Upper lobe of left lung (tissue), 6 donors: ENCODE results near the gene TRAPPC11. TPM values are rescaled to one million over a fixed set of nuclear protein-coding genes. Genes with fewer than 3 reads are reported as not detected.

Experiments used
- ATAC-seq, 2 donors: fragments of 200-7000 bp; cut with Tn5 transposase; one replicate each; pipeline ENCODE4 v1.9.1; 2022; ENCODE audit warnings: mild to moderate bottlenecking in 2 of 2, moderate library complexity in 2 of 2; ENCODE audit not compliant: low FRiP score in 2 of 2
- DNase-seq, 2 donors: peaks; one replicate each; pipeline ENCODE4 v3.0.0-alpha.2; 2019 to 2020
- H3K27ac ChIP-seq, 4 donors: fragments of 200-600 bp; sonication (generic); one replicate each; pipeline ENCODE4 v1.5.1; 2016 to 2019
- H3K27me3 ChIP-seq, 4 donors: fragments of 200-600 bp; sonication (generic); one replicate each; pipeline ENCODE4 v1.5.1; 2017 to 2019
- H3K36me3 ChIP-seq, 4 donors: fragments of 200-600 bp; sonication (generic); one replicate each; pipeline ENCODE4 v1.5.1; 2016 to 2019
- H3K4me1 ChIP-seq, 4 donors: fragments of 200-600 bp; sonication (generic); one replicate each; pipeline ENCODE4 v1.5.1; 2018 to 2019
- H3K4me3 ChIP-seq, 4 donors: fragments of 200-600 bp; sonication (generic); one replicate each; pipeline ENCODE4 v1.5.1; 2017 to 2019; ENCODE audit warnings: mild to moderate bottlenecking in 2 of 4, moderate library complexity in 1 of 4
- H3K9me3 ChIP-seq, 4 donors: fragments of 200-600 bp; sonication (generic); one replicate each; pipeline ENCODE4 v1.5.1; 2018 to 2019
- CTCF ChIP-seq, 6 experiments: fragments of 450-650 bp in 4 of 6; fragments of 200-600 bp in 2 of 6; sonication (generic) in 2 of 6; IDR thresholded peaks; one replicate each; pipeline ENCODE4 v1.5.1; 2016 to 2019; ENCODE audit warnings: antibody characterized with exemption in 6 of 6
- EP300 ChIP-seq, 4 donors: sonication (generic); formaldehyde crosslinking; IDR thresholded peaks; one replicate each; pipeline ENCODE4 v1.5.1; 2017; ENCODE audit warnings: antibody characterized with exemption in 4 of 4, control low read depth in 2 of 4
- POLR2A ChIP-seq, 4 donors: fragments of 450-650 bp; IDR thresholded peaks; one replicate each; pipeline ENCODE4 v1.5.1; 2016 to 2017; ENCODE audit warnings: antibody characterized with exemption in 4 of 4, mild to moderate bottlenecking in 2 of 4
- POLR2AphosphoS5 ChIP-seq, 2 donors: sonication (generic); formaldehyde crosslinking; IDR thresholded peaks; one replicate each; pipeline ENCODE4 v1.5.1; 2017; ENCODE audit warnings: antibody characterized with exemption in 2 of 2
- WGBS, 2 donors: methylation state at CpG; one replicate each; pipeline ENCODE4 v1.1.5; 2017 to 2018; 5-methylcytosine and 5-hydroxymethylcytosine counted together
- total RNA-seq, 6 donors: library from RNA; depleted of rRNA in 4 of 6; stranded (reverse); fragments of >200 nt in 4 of 6; gene quantifications; one replicate each; pipeline versions ENCODE4 v1.1.0 to v1.2.1, GENCODE V29; 2016 to 2021
- donor health status: DM: no; HTN: no; CAD: no; lungs with moderate emphysema.
- donor health status: DM: no; HTN: yes; CAD: no; lungs with severe emphysema.

Gene TRAPPC11
- total RNA-seq, result 10 to 100 TPM; 33.0 to 73.3 (median 39.1) TPM

DNA sequence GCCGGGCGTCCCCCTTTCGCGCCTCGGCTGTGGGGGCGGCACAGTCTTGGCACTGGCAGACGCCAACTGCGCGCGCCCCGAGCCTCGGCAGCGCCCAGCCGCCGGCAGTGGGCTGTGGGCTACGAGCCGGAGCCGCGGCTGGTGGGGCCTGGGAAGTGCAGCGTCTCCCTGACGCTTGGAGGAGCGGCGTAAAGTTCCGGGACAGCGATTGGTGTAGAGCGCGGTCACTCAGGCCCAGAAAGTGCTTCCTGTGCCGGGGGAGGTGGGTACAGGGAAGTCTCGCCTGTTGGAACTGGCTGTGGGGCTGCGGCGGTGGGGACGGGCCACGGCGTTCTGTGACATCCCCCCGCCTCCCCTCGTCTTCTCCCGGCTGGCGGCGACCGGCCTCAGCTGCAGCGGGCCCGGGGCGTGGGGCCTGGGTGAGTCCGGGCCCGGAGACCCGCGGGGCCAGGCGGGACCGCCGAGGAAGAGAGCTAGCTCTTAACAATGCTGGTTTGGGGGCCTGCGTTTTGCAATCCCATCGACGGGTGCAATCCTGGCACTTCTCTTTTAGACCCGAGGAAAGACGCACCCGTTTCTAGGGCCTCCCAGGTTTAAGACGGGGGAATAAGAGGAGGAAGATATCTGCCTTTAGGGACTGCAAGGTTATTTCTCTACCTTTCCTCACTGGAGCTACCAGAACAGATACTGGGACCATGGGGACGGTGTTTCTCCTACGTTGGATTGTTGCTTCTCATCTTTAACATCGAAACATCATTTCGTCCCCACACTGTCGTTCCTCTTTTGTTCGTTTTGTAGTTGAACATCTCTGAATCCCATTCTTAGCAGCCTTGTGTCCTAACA lies at the start of gene TRAPPC11, which contains the start of gene RWDD4:
TRAPPC11 (plus strand) TSS at position 265 of the 843 bp plus-strand sequence. CDS start 4,575 bp downstream, outside the sequence.
RWDD4 (minus strand) TSS at position 157 of the 843 bp plus-strand sequence. CDS start 233 bp downstream, outside the sequence.
- H3K27ac ChIP-seq, result peak within 1 kb of the TSS; percentile 94 to 96 (median 94)
- WGBS, 2 donors, result 0% methylated on average over 33 to 39 of the region's 63 CpGs

DNA sequence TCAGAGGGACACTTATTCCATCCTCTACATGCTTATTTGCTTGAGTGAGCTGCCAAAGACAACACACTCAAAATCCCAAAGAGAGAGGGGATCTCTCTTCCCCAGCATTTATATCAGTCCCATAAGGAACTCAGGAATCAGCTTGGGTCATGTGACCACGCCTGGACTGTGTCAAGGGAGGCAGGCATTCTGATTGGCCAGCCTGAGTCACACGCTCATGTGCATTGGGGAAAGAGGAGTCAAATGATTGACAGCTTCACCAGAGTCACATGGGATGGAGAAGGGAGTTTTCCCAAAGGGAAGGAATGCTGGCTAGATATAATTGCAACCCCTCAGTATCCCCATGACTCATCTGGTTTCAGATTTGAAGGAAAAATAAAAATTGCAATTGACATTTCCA lies 49.1 kb upstream of the TRAPPC11 start:
- ATAC-seq (peak in 1 of 2 donors; percentile 34), DNase-seq (no peak)
- peaks cover 0 to 11% (median 0%) of the 10 kb centered on the region in 4 donors for H3K4me1 ChIP-seq
- peak overlapping the region in 2 of 4 donors; percentile 1 to 40 for H3K27ac ChIP-seq
- 93 to 94% methylated on average over 2 of the region's 2 CpGs for WGBS, 2 donors
- H3K27me3 ChIP-seq, result no peaks in the 10 kb centered on the region
- TF ChIP-seq CTCF (IDR thresholded peaks at IDR 0.05) (no peak), POLR2AphosphoS5 (IDR thresholded peaks at IDR 0.05) (no peak), POLR2A (IDR thresholded peaks at IDR 0.05) (no peak), EP300 (IDR thresholded peaks at IDR 0.05) (no peak)
- no peaks in the 10 kb centered on the region for H3K9me3 ChIP-seq
- H3K36me3 ChIP-seq, result no peaks in the 10 kb centered on the region
- no peak overlapping the region for H3K4me3 ChIP-seq

More for the DNA sequence above, at the start of gene TRAPPC11, which contains the start of gene RWDD4:
- no peak for TF ChIP-seq EP300 (IDR thresholded peaks at IDR 0.05)
- peak in 3 of 4 donors; percentile 90 to 97 (median 91) for TF ChIP-seq POLR2A (IDR thresholded peaks at IDR 0.05)
- peak in 5 of 6 experiments; percentile 29 to 90 (median 78) for TF ChIP-seq CTCF (IDR thresholded peaks at IDR 0.05)
- TF ChIP-seq POLR2AphosphoS5 (IDR thresholded peaks at IDR 0.05), result peak; percentile 88 to 95
- peaks cover 0 to 14% (median 0%) of the 10 kb centered on the region in 4 donors for H3K36me3 ChIP-seq
- no peaks in the 10 kb centered on the region for H3K27me3 ChIP-seq
- DNase-seq (peak; percentile 95 to 98), ATAC-seq (peak; percentile 100)
- H3K4me1 ChIP-seq, result peaks cover 19 to 27% (median 20%) of the 10 kb centered on the region in 4 donors
- H3K9me3 ChIP-seq, result no peaks in the 10 kb centered on the region
- H3K4me3 ChIP-seq, result peak within 1 kb of the TSS; percentile 75 to 89 (median 88)

DNA sequence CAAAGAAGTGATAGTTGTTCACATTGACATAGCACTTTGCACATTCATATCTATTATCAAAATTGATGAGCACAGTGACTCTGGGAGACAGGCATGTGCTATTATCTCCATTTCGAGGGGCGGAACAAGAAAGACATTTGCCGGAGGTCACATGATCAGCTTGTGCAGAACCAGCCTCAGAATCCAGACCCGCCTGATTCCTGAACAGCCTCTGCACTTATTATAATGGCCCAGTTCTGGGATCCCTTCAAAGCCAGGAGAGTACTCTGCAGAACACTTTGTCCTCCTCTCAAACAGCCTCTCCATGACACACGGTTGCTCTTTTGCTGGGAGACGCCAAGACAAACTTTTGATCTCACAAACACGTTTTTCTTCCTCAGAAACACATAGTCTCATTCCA lies 48.5 kb upstream of the TRAPPC11 start:
- WGBS, 2 donors, result 60 to 67% methylated on average over 7 of the region's 7 CpGs
- H3K36me3 ChIP-seq, result no peaks in the 10 kb centered on the region
- peaks cover 0 to 11% (median 0%) of the 10 kb centered on the region in 4 donors for H3K4me1 ChIP-seq
- H3K9me3 ChIP-seq, result no peaks in the 10 kb centered on the region
- no peak overlapping the region for H3K4me3 ChIP-seq
- DNase-seq (peak in 1 of 2 donors; percentile 62), ATAC-seq (peak; percentile 78 to 90)
- H3K27ac ChIP-seq, result peak overlapping the region; percentile 1 to 52 (median 35)
- no peak for TF ChIP-seq CTCF (IDR thresholded peaks at IDR 0.05)
- peak in 1 of 2 donors; percentile 23 for TF ChIP-seq POLR2AphosphoS5 (IDR thresholded peaks at IDR 0.05)
- peak in 2 of 4 donors; percentile 28 to 47 for TF ChIP-seq EP300 (IDR thresholded peaks at IDR 0.05)
- H3K27me3 ChIP-seq, result no peaks in the 10 kb centered on the region

DNA sequence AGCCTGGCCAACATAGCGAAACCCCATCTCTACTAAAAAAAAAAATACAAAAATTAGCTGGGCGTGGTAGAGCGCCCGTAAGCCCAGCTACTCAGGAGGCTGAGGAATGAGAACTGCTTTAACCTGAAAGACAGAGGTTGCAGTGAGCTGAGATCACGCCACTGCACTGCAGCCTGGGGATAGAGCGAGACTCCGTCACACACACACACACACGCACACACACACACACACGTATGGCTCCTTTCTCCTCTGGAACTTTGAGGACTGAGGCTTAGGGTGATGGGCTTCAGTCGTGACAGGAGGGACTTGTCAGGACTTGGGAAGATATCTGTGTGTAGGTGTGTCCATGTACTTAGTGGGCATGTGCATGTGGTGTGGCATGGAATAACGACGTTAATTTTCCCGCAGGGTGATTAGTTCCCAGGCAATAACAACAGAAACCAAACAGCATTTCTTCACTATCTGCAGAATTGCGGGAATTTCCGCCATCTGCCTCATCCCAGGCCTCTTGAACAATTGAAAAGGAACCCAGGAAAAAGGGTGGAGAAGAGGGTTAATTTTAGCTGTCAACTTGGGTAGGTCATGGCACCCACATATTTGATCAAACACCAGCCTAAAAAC lies 47.8 kb upstream of the TRAPPC11 start:
- no peak for TF ChIP-seq POLR2AphosphoS5 (IDR thresholded peaks at IDR 0.05)
- no peak for TF ChIP-seq EP300 (IDR thresholded peaks at IDR 0.05)
- no peak for TF ChIP-seq CTCF (IDR thresholded peaks at IDR 0.05)
- Histone ChIP-seq H3K27ac (peak overlapping the region in 3 of 4 donors; percentile 30 to 52 (median 40)), H3K4me3 (no peak overlapping the region), H3K36me3 (no peaks in the 10 kb centered on the region), H3K9me3 (no peaks in the 10 kb centered on the region), H3K4me1 (peaks cover 0 to 11% (median 0%) of the 10 kb centered on the region in 4 donors), H3K27me3 (no peaks in the 10 kb centered on the region)
- ATAC-seq (peak in 1 of 2 donors; percentile 13), DNase-seq (peak in 1 of 2 donors; percentile 26)
- 75 to 83% methylated on average over 15 of the region's 15 CpGs for WGBS, 2 donors
